Head of caudate nucleus (tissue), 42 donors: Measurements from ENCODE around the gene RAMAC.
"Not testable (repeated sequence)": the region's sequence is repeated elsewhere in the genome, so short reads cannot be mapped to it uniquely, and the experiment has no call there.

Source experiments
- DNase-seq, 42 donors: peaks; one replicate each; pipeline versions ENCODE4 v3.0.0 to v3.0.0-alpha.2; 2020 to 2021; ENCODE audit warnings: mixed read lengths in 7 of 42
- intact Hi-C: fragments of 100-400 bp; cut with DNase I; formaldehyde crosslinking; loops from one replicate; pipeline ENCODE4 v1.15.0; 2022

RAMAC gene

GRCh38 chr15:82985688-82986441 is at the start of gene RAMAC:
RAMAC (plus strand) TSS chr15:82986210; CDS start chr15:82989019, 2,809 bp downstream.
- peak; percentile 92 to 98 (median 96) for DNase-seq
- intact Hi-C loops: no loop called here

GRCh38 chr15:82936966-82937711 is 48.9 kb upstream of the RAMAC start:
- DNase-seq: no peak
- intact Hi-C loops: no loop called here

- DNase-seq: no peak
- intact Hi-C loops: no loop called here
These were observed 48.3 kb upstream of the RAMAC start for GRCh38 chr15:82937712-82938058.

GRCh38 chr15:82939678-82940077 is 46.3 kb upstream of the RAMAC start:
- intact Hi-C loops, DNase-seq: not testable (repeated sequence)

- intact Hi-C loops: no loop called here
- peak in 2 of 42 donors; percentile 26 to 42 for DNase-seq
These were observed 43.3 kb upstream of the RAMAC start for GRCh38 chr15:82942691-82943090.

- intact Hi-C loops: no loop called here
- DNase-seq: no peak
These were observed 42.8 kb upstream of the RAMAC start for GRCh38 chr15:82943176-82943575.

GRCh38 chr15:82944056-82944455 is 42.0 kb upstream of the RAMAC start:
- intact Hi-C loops: no loop called here
- peak in 33 of 42 donors; percentile 9 to 84 (median 48) for DNase-seq

GRCh38 chr15:82944821-82945220 is 41.2 kb upstream of the RAMAC start:
- intact Hi-C loops: no loop called here
- no peak for DNase-seq

- DNase-seq: no peak
- intact Hi-C loops: no loop called here
These were observed 40.7 kb upstream of the RAMAC start for GRCh38 chr15:82945326-82945725.

- DNase-seq: no peak
- intact Hi-C loops: no loop called here
These were observed 39.8 kb upstream of the RAMAC start for GRCh38 chr15:82946155-82946701.

GRCh38 chr15:82950295-82950694 is 35.7 kb upstream of the RAMAC start:
- no peak for DNase-seq
- intact Hi-C loops: no loop called here

GRCh38 chr15:82950746-82951370 is 35.2 kb upstream of the RAMAC start:
- intact Hi-C loops: no loop called here
- no peak for DNase-seq

GRCh38 chr15:82951472-82952157 is 34.4 kb upstream of the RAMAC start:
- DNase-seq: no peak
- intact Hi-C loops: no loop called here

GRCh38 chr15:82952158-82953081 is 33.6 kb upstream of the RAMAC start, which contains the start of gene HOMER2:
HOMER2 (minus strand) TSS chr15:82952720; CDS start chr15:82952535, 185 bp downstream.
- intact Hi-C loops: no loop called here
- DNase-seq: peak in 24 of 42 donors; percentile 4 to 55 (median 22)

- no peak for DNase-seq
- intact Hi-C loops: no loop called here
These were observed 27.4 kb upstream of the RAMAC start for GRCh38 chr15:82958638-82959037.

GRCh38 chr15:82959423-82959822 is 26.6 kb upstream of the RAMAC start:
- DNase-seq: no peak
- intact Hi-C loops: no loop called here

- no peak for DNase-seq
- intact Hi-C loops: no loop called here
These were observed 25.2 kb upstream of the RAMAC start for GRCh38 chr15:82960766-82961165.
